HG03457 (cell line): ENCODE data around the gene ADAMTS16.
"Not testable (repeated sequence)": the region's sequence is repeated elsewhere in the genome, so short reads cannot be mapped to it uniquely, and the experiment has no call there.

Experiments
- ATAC-seq: cut with Tn5 transposase; IDR thresholded peaks from one replicate; pipeline ENCODE4 v1.9.1; 2021; ENCODE audit warnings: moderate number of reproducible peaks; ENCODE audit not compliant: unreplicated experiment

The ADAMTS16 gene

GRCh38 chr5:5139777-5140478 lies at the start of gene ADAMTS16:
Gene ADAMTS16, plus strand, starts transcription at chr5:5140330. Its CDS starts 138 bp downstream, at chr5:5140468.
- ATAC-seq = no peak

- no peak for ATAC-seq
Observed at GRCh38 chr5:5092149-5092548, 48.0 kb upstream of the ADAMTS16 start.

- no peak for ATAC-seq
Observed at GRCh38 chr5:5100635-5101034, 39.5 kb upstream of the ADAMTS16 start.

- ATAC-seq = no peak
Observed at GRCh38 chr5:5101676-5102075, 38.5 kb upstream of the ADAMTS16 start.

- ATAC-seq = no peak
Observed at GRCh38 chr5:5103245-5103644, 36.9 kb upstream of the ADAMTS16 start.

- no peak for ATAC-seq
Observed at GRCh38 chr5:5104550-5104949, 35.6 kb upstream of the ADAMTS16 start.

- ATAC-seq = no peak
Observed at GRCh38 chr5:5105531-5105930, 34.6 kb upstream of the ADAMTS16 start.

GRCh38 chr5:5116956-5117355 lies 23.2 kb upstream of the ADAMTS16 start:
- no peak for ATAC-seq

- ATAC-seq = no peak
Observed at GRCh38 chr5:5122776-5123175, 17.4 kb upstream of the ADAMTS16 start.

GRCh38 chr5:5124231-5124630 lies 15.9 kb upstream of the ADAMTS16 start:
- ATAC-seq = no peak

GRCh38 chr5:5126444-5126843 lies 13.7 kb upstream of the ADAMTS16 start:
- ATAC-seq = no peak

GRCh38 chr5:5128766-5129165 lies 11.4 kb upstream of the ADAMTS16 start:
- no peak for ATAC-seq

- no peak for ATAC-seq
Observed at GRCh38 chr5:5132234-5132633, 7.9 kb upstream of the ADAMTS16 start.

- ATAC-seq = no peak
Observed at GRCh38 chr5:5132693-5133295, 7.3 kb upstream of the ADAMTS16 start.

GRCh38 chr5:5134107-5134506 lies 6.0 kb upstream of the ADAMTS16 start:
- no peak for ATAC-seq

- ATAC-seq = no peak
Observed at GRCh38 chr5:5135957-5136676, 4.0 kb upstream of the ADAMTS16 start.

- not testable (repeated sequence) for ATAC-seq
Observed at GRCh38 chr5:5137851-5138250, 2.3 kb upstream of the ADAMTS16 start.

GRCh38 chr5:5139336-5139776 lies 774 bp upstream of the ADAMTS16 start:
- ATAC-seq = no peak

- no peak for ATAC-seq
Observed at GRCh38 chr5:5140479-5141338, 579 bp downstream of the ADAMTS16 start.

- ATAC-seq = no peak
Observed at GRCh38 chr5:5141339-5141599, 1.1 kb downstream of the ADAMTS16 start.
